ENCODE measurements around the gene ARPC4.

Gene ARPC4

DNA sequence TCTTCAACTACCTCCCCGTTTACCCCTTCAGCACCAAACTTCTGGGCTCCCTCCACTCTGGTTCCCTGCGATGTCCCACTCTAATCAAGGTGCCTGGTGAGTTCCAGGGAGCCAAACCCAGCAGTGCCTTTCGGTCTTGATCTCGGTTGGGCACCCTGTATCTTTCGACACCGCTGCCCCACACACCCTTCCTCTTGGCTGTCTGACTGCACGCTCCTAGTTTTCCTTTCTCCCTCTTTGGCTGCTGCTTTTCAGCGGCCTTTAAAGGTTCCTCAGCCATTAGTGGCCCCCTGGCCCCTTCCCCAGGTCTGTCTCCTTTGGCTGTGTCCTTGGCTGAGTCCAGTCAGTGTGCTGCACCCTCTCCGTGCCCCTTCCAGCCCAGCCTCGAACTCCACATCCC, 18.0 kb downstream of the ARPC4 start:
- TF ChIP-seq, protein P1, sequence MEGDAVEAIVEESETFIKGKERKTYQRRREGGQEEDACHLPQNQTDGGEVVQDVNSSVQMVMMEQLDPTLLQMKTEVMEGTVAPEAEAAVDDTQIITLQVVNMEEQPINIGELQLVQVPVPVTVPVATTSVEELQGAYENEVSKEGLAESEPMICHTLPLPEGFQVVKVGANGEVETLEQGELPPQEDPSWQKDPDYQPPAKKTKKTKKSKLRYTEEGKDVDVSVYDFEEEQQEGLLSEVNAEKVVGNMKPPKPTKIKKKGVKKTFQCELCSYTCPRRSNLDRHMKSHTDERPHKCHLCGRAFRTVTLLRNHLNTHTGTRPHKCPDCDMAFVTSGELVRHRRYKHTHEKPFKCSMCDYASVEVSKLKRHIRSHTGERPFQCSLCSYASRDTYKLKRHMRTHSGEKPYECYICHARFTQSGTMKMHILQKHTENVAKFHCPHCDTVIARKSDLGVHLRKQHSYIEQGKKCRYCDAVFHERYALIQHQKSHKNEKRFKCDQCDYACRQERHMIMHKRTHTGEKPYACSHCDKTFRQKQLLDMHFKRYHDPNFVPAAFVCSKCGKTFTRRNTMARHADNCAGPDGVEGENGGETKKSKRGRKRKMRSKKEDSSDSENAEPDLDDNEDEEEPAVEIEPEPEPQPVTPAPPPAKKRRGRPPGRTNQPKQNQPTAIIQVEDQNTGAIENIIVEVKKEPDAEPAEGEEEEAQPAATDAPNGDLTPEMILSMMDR (IDR thresholded peaks at IDR 0.05; ENCODE audit: insufficient read depth, low read depth, low read length, missing control alignments), result no peak
- H3K4me3 ChIP-seq (ENCODE audit: low read length), result peak overlapping the region; percentile 44
- no peak for DNase-seq (ENCODE audit: low read depth)

DNA sequence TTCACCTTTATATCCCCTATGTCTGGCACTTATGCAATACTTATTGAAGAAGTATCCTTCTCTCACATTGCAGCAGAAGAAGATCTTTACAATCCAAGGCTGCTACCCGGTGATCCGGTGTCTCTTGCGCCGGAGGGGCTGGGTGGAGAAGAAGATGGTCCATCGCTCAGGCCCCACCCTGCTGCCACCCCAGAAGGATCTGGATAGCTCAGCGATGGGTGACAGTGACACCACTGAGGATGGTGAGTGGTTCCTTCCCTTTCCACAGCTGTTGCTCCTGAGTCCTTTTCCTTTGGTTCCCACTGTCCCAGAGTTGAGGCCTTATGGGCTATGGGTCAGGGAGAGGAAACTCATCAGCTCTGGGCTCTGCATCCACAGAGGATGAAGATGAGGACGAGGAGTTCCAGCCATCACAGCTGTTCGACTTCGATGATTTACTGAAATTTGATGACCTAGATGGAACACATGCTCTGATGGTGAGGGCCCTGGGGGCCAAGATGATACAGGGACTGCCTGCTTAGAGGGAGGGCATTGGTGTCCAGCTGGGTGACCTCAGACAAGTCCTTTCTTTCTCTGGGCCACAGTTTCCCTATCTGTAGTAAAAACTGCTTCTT, 20.1 kb downstream of the ARPC4 start:
- DNase-seq (ENCODE audit: low read depth), result no peak
- no peak overlapping the region for H3K4me3 ChIP-seq (ENCODE audit: low read length)
- TF ChIP-seq, protein P1 (IDR thresholded peaks at IDR 0.05; ENCODE audit: insufficient read depth, low read depth, low read length, missing control alignments), result no peak

DNA sequence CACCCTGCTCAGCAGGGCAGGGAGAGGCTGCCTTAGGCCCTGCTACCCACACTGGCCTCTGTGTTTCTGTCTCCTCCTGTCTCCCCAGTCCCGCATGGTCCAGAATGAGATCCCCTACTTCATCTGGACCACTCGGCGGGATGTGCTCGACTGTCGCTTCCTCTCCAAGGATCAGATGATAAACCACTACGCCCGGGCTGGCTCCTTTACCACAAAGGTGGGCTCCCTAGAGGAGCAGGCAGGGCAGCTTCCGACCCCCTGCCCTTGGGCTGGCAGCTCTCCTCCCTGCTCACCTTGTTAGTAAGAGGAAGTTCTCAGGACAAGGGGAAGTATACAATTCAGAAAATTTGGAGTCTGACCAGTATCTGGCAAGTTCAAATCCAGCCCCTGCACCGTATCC, 23.1 kb downstream of the ARPC4 start:
- no peak for DNase-seq (ENCODE audit: low read depth)
- TF ChIP-seq, protein P1 (IDR thresholded peaks at IDR 0.05; ENCODE audit: insufficient read depth, low read depth, low read length, missing control alignments), result no peak
- H3K4me3 ChIP-seq (ENCODE audit: low read length), result no peak overlapping the region

DNA sequence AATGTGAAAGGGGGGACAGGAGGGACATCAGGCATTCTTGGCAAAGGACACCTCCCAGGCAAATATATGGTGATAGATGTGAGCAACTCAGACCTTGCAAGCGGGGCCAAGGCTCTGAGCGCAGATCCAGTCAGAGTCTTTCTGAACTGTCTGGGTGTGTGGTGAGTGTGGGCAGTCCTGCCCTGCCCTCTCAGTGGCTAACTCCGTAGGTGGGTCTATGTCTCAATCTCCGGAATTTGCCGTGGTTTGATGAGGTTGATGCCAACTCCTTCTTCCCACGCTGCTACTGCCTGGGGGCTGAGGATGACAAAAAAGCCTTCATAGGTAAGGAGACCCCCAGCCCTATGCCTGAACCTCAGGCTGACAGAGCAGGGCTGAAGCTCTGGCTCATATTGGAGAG, 24.6 kb downstream of the ARPC4 start:
- TF ChIP-seq, protein P1 (IDR thresholded peaks at IDR 0.05; ENCODE audit: insufficient read depth, low read depth, low read length, missing control alignments), result no peak
- DNase-seq (ENCODE audit: low read depth), result no peak
- H3K4me3 ChIP-seq (ENCODE audit: low read length), result no peak overlapping the region

DNA sequence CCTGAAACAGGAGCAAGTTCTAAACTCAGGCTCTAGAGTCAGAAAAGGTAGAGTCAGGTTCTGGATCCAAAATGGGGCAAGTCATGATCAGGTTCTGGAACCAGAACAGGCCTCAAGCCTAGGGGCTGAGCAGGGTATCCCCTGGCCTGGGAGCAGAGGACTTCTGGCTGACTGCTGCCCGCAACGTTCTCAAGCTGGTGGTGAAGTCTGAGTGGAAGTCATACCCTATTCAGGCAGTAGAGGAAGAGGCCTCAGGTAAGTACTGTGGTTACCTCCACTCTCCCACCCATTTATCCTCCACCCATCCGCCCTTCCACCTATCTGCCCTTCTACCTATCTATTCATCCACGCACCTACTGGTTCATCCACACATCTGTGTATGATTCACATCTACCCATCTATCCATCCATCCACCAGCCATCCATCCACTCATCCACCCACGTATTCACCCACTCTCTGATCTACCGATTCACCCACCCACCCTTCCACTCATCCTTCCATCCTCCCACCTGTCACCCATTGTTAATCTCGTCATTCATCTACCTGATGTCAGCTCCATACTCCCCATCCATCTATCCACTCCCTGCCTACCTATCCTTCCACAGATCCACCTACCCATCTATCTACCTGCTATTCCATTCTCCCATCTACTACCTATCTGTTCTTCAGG, 25.9 kb downstream of the ARPC4 start:
- DNase-seq (ENCODE audit: low read depth), result no peak
- TF ChIP-seq, protein P1 (IDR thresholded peaks at IDR 0.05; ENCODE audit: insufficient read depth, low read depth, low read length, missing control alignments), result no peak
- H3K4me3 ChIP-seq (ENCODE audit: low read length), result no peak overlapping the region

DNA sequence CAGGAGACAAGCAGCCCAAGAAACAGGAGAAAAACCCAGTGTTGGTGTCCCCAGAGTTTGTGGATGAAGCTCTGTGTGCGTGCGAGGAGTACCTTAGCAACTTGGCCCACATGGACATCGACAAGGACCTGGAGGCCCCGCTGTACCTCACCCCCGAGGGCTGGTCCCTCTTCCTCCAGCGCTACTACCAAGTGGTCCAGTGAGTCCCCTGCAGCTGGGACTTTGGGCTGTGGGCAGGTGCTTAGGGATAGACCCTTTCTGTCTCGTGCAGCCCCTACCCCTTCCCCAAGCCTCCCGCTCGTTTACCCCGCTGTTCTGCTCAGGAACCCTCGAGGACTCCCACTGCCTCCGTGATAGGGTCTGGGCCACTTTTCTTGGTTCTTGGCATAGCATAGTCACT, 27.7 kb downstream of the ARPC4 start:
- no peak for DNase-seq (ENCODE audit: low read depth)
- H3K4me3 ChIP-seq (ENCODE audit: low read length), result no peak overlapping the region
- TF ChIP-seq, protein P1 (IDR thresholded peaks at IDR 0.05; ENCODE audit: insufficient read depth, low read depth, low read length, missing control alignments), result no peak

DNA sequence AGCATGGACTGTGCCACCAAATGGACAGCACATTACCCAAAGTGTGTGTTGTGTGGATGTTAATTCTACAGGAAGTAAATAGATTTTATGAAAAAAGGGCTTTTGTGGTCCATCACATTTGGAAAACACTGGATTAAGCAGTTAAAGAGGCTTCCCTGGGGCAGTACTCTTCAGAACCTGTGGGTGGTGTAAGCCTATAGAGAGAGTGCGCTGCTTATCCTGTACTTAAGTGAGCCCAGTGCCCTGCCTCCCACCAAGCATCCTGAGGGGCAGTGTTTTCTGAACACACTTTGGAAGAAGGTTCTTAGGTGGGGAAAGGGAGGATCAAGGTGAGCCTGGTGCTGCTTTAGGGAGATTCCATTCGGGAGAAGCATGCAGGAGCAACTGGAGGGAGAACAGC, 28.1 kb downstream of the ARPC4 start:
- TF ChIP-seq, protein P1 (IDR thresholded peaks at IDR 0.05; ENCODE audit: insufficient read depth, low read depth, low read length, missing control alignments), result peak; percentile 50
- no peak overlapping the region for H3K4me3 ChIP-seq (ENCODE audit: low read length)
- DNase-seq (ENCODE audit: low read depth), result peak; percentile 39
